ENCODE results near the gene TEX36. TPM values are rescaled to one million over a fixed set of nuclear protein-coding genes. Genes with fewer than 3 reads are reported as not detected.

The TEX36 gene
- total RNA-seq, 1 experiment from 2014 or later, result not detected

GRCh38 chr10:125687507-125688185 is 4.7 kb upstream of the TEX36 start:
- no CpG with 5 or more reads among the region's 3 CpGs for WGBS (ENCODE audit: extremely low coverage, insufficient read length, low lambda C conversion rate)
- Histone ChIP-seq H3K4me1 (ENCODE audit: insufficient read depth, low read length) (no peaks in the 10 kb centered on the region), H3K79me1 (ENCODE audit: insufficient read depth, low read depth, low read length, poor library complexity, severe bottlenecking) (no peaks in the 10 kb centered on the region), H3T11ph (ENCODE audit: low read length) (no peak overlapping the region), H3K23me2 (ENCODE audit: insufficient read length, low read depth, low read length, poor library complexity, severe bottlenecking) (no peaks in the 10 kb centered on the region), H3K27ac (ENCODE audit: insufficient read length, low read depth, low read length) (no peak overlapping the region), H2BK12ac (ENCODE audit: insufficient read length, low read depth, low read length) (no peak overlapping the region), H4K8ac (replicated peaks; ENCODE audit: insufficient read length, low read depth, low read length) (no peak overlapping the region), H4K5ac (ENCODE audit: insufficient read length, low read depth, low read length) (no peak overlapping the region), H2BK15ac (ENCODE audit: low read depth, low read length) (no peak overlapping the region), H2BK5ac (ENCODE audit: insufficient read length, low read length) (no peak overlapping the region), H3K18ac (ENCODE audit: insufficient read length, low read depth, low read length) (no peak overlapping the region), H3K14ac (ENCODE audit: insufficient read depth, low read length) (no peak overlapping the region), H3K79me2 (ENCODE audit: insufficient read depth, low read length) (no peaks in the 10 kb centered on the region), H3K9ac (ENCODE audit: extremely low read depth, insufficient read length, low read length) (no peak overlapping the region), H2BK120ac (ENCODE audit: low read depth, low read length, poor library complexity, severe bottlenecking) (no peak overlapping the region), H2AFZ (ENCODE audit: low read length) (no peak overlapping the region), H4K91ac (ENCODE audit: insufficient read length, low read depth, low read length) (no peak overlapping the region), H3K4me2 (ENCODE audit: insufficient read depth, insufficient read length, low read length) (no peak overlapping the region), H4K20me1 (ENCODE audit: control insufficient read depth, insufficient read depth, insufficient read length) (no peaks in the 10 kb centered on the region), H3K27me3 (ENCODE audit: insufficient read depth, low read length) (no peaks in the 10 kb centered on the region), H3K23ac (ENCODE audit: insufficient read length, low read depth, low read length) (no peak overlapping the region), H2BK20ac (ENCODE audit: low read depth, low read length, poor library complexity, severe bottlenecking) (no peak overlapping the region), H3K9me3 (ENCODE audit: control insufficient read depth, low read depth, low read length) (no peaks in the 10 kb centered on the region), H3K4ac (ENCODE audit: low read depth, low read length) (no peak overlapping the region), H3K56ac (ENCODE audit: insufficient read length, low read depth, low read length) (no peak overlapping the region), H2AK5ac (ENCODE audit: insufficient read length, low read length) (no peak overlapping the region)
- Mint-ChIP-seq H3K4me3 (no peak overlapping the region), H3K27ac (no peak overlapping the region), H3K36me3 (ENCODE audit: insufficient read depth in 1 of 3, low read depth in 3 of 3) (no peaks in the 10 kb centered on the region), H3K4me1 (no peaks in the 10 kb centered on the region), H3K9me3 (no peaks in the 10 kb centered on the region), H3K27me3 (ENCODE audit: low read depth) (peaks cover 3% of the 10 kb centered on the region)
- TF ChIP-seq CTCF (conservative IDR thresholded peaks at IDR 0.05), result no peak
- no peak for DNase-seq
